Endothelial cell of umbilical vein (primary cell): ENCODE measurements around the gene DIS3L2. TPM values are rescaled to one million over a fixed set of nuclear protein-coding genes. Genes with fewer than 3 reads are reported as not detected.

Experiments used
- BruUV-seq: library from RNA; stranded (reverse); fragments of 400-500 nt; replicated peaks from 2 replicates; lab custom pipeline; 2021; lab: Mats Ljungman, UMichigan
- CTCF ChIA-PET: fragments of 300-600, 350-600 bp; sonication (Branson Sonifier 250); formaldehyde crosslinking; loops from one replicate; lab custom pipeline; 2021; ENCODE audit warnings: antibody characterized with exemption, inconsistent platforms; lab: Charles Lee
- POLR2A ChIA-PET: fragments of 300-600, 350-600 bp; sonication (Branson Sonifier 250); formaldehyde crosslinking; loops from one replicate; lab custom pipeline; 2021; ENCODE audit warnings: antibody characterized with exemption, inconsistent platforms; lab: Charles Lee
- DNase-seq: peaks from one replicate; pipeline ENCODE4 v3.0.0-alpha.2; 2011; ENCODE audit warnings: low read depth, low spot score
- FAIRE-seq: peaks from 2 replicates; lab custom pipeline; 2011; peaks lifted over from hg19 to GRCh38; lab: Jason Lieb, UNC
- H2AFZ ChIP-seq: 2 replicates; pipeline ENCODE4 v1.6.0; 2012; ENCODE audit warnings: low read depth, low read length, control low read depth, inconsistent platforms
- H3K27ac ChIP-seq: 2 replicates; pipeline ENCODE4 v1.5.1; 2011; ENCODE audit warnings: low read depth, mild to moderate bottlenecking, control low read depth, low read length, moderate library complexity; ENCODE audit not compliant: insufficient read depth
- H3K27me3 ChIP-seq, 2 experiments: 2 replicates each; pipeline versions ENCODE4 v1.6.0 to v1.6.1; 2011; ENCODE audit warnings: low read length in 2 of 2, mixed read lengths in 1 of 2; ENCODE audit not compliant: control insufficient read depth in 2 of 2, insufficient read depth in 2 of 2
- H3K36me3 ChIP-seq, 2 experiments: 2 replicates in 1 of 2; 3 replicates in 1 of 2; pipeline ENCODE4 v1.5.1; 2011; ENCODE audit warnings: low read length in 2 of 2, mild to moderate bottlenecking in 1 of 2, moderate library complexity in 1 of 2; ENCODE audit not compliant: control insufficient read depth in 2 of 2, insufficient read depth in 2 of 2; ENCODE audit errors: extremely low read depth in 1 of 2
- H3K4me1 ChIP-seq: 3 replicates; pipeline ENCODE4 v1.5.1; 2011; ENCODE audit warnings: mild to moderate bottlenecking, low read length; ENCODE audit not compliant: control insufficient read depth, insufficient read depth; ENCODE audit errors: extremely low read depth
- H3K4me2 ChIP-seq: 2 replicates; pipeline ENCODE4 v1.6.1; 2011; ENCODE audit warnings: low read length, control low read depth, mixed read lengths; ENCODE audit not compliant: insufficient read depth
- H3K4me3 ChIP-seq, 3 experiments: fragments of 200-600 bp in 1 of 3; sonication (generic), shearing (Covaris generic) in 1 of 3; replicated peaks in 1 of 3; 2 replicates each; pipeline ENCODE4 v1.5.1; 2011 to 2016; ENCODE audit warnings: control low read depth in 3 of 3, low read length in 3 of 3, mild to moderate bottlenecking in 2 of 3, inconsistent platforms in 1 of 3, low read depth in 1 of 3, moderate library complexity in 1 of 3; ENCODE audit not compliant: insufficient read depth in 1 of 3
- H3K79me2 ChIP-seq: 2 replicates; pipeline ENCODE4 v1.6.0; 2012; ENCODE audit warnings: low read length, inconsistent platforms; ENCODE audit not compliant: control insufficient read depth, insufficient read depth
- H3K9ac ChIP-seq: replicated peaks from 2 replicates; pipeline ENCODE3; 2011; ENCODE audit warnings: low read length, control low read depth; ENCODE audit not compliant: insufficient read depth; ENCODE audit errors: extremely low read depth
- H3K9me1 ChIP-seq: replicated peaks from 3 replicates; pipeline ENCODE4 v1.6.0; 2011; ENCODE audit warnings: mild to moderate bottlenecking, low read length; ENCODE audit not compliant: control insufficient read depth, insufficient read depth; ENCODE audit errors: extremely low read depth
- H3K9me3 ChIP-seq: replicated peaks from 2 replicates; pipeline ENCODE4 v1.5.1; 2012; ENCODE audit warnings: low read length, inconsistent platforms; ENCODE audit not compliant: control insufficient read depth, insufficient read depth
- H4K20me1 ChIP-seq: replicated peaks from 2 replicates; pipeline ENCODE3; 2011; ENCODE audit warnings: mild to moderate bottlenecking, low read length; ENCODE audit not compliant: control insufficient read depth, insufficient read depth; ENCODE audit errors: extremely low read depth
- CTCF ChIP-seq, 2 donors: IDR thresholded peaks; 1 replicate in 1 of 2; 2 replicates in 1 of 2; pipeline ENCODE4 v1.5.1; 2011; ENCODE audit warnings: low read length in 2 of 2, mild to moderate bottlenecking in 2 of 2, moderate library complexity in 2 of 2, control low read depth in 1 of 2, inconsistent platforms in 1 of 2, low read depth in 1 of 2; ENCODE audit not compliant: insufficient read depth in 1 of 2; ENCODE audit errors: extremely low read depth in 1 of 2
- EZH2 ChIP-seq: IDR thresholded peaks from 2 replicates; pipeline ENCODE4 v1.6.1; 2012; ENCODE audit warnings: borderline replicate concordance, low read depth, mild to moderate bottlenecking, moderate library complexity, low read length, inconsistent platforms; ENCODE audit not compliant: severe bottlenecking
- FOS ChIP-seq: IDR thresholded peaks from 2 replicates; pipeline ENCODE4 v1.6.1; 2011; ENCODE audit warnings: mild to moderate bottlenecking, low read length, moderate library complexity, borderline replicate concordance; ENCODE audit not compliant: insufficient read depth
- GATA2 ChIP-seq: IDR thresholded peaks from 2 replicates; pipeline ENCODE4 v1.7.0; 2011; ENCODE audit warnings: low read depth, mild to moderate bottlenecking, moderate library complexity, mixed read lengths, low read length; ENCODE audit not compliant: insufficient read length, insufficient read depth
- JUN ChIP-seq: IDR thresholded peaks from 2 replicates; pipeline ENCODE4 v1.6.1; 2011; ENCODE audit warnings: borderline replicate concordance, low read depth; ENCODE audit not compliant: insufficient read length, insufficient read depth
- MAX ChIP-seq: IDR thresholded peaks from 2 replicates; pipeline ENCODE4 v1.6.1; 2011; ENCODE audit not compliant: insufficient read depth, insufficient read length
- MYC ChIP-seq: IDR thresholded peaks from one replicate; pipeline ENCODE4 v1.6.1; 2011; ENCODE audit warnings: mild to moderate bottlenecking, low read depth, low read length
- POLR2A ChIP-seq: IDR thresholded peaks from 2 replicates; pipeline ENCODE4 v1.6.1; 2012; ENCODE audit warnings: low read depth, mild to moderate bottlenecking, control low read depth, low read length
- POLR2AphosphoS5 ChIP-seq: IDR thresholded peaks from 2 replicates; pipeline ENCODE4 v1.6.1; 2012; ENCODE audit warnings: low read depth, mild to moderate bottlenecking, control low read depth, low read length, moderate library complexity; ENCODE audit not compliant: insufficient read depth
- dilution Hi-C: fragments of 300-500 bp; cut with MboI; formaldehyde crosslinking; loops from one replicate; pipeline ENCODE4 v1.15.0; 2019; ENCODE audit warnings: low sequenced_read_pairs; ENCODE audit not compliant: extremely low pct_ligation_motif_present
- intact Hi-C: fragments of 100-400 bp; cut with micrococcal nuclease; formaldehyde crosslinking; loops from one replicate; pipeline ENCODE4 v1.10.0; 2022
- polyA plus RNA-seq, 4 experiments: library from polyadenylated mRNA; depleted of rRNA in 3 of 4; stranded (reverse) in 3 of 4; unstranded in 1 of 4; fragments of >200 nt; gene quantifications; 2 replicates each; pipeline versions ENCODE4 v1.2.1 to v1.2.3, GENCODE V29; 2011 to 2012; ENCODE audit warnings: missing spikeins in 1 of 4
- total RNA-seq: library from RNA; stranded (reverse); gene quantifications from 2 replicates; pipeline ENCODE4 v1.2.3, GENCODE V29; 2021

Gene DIS3L2
- total and polyA plus RNA-seq, 2 donors (not counting 3 experiments of a cell fraction or from before 2014, with no cell fraction given) = 14.6 to 31.2 TPM

GRCh38 chr2:231923951-231924888 is 37.3 kb upstream of the DIS3L2 start:
- Histone ChIP-seq H3K9me3 (no peaks in the 10 kb centered on the region), H3K79me2 (no peaks in the 10 kb centered on the region), H3K27ac (no peak overlapping the region), H3K27me3 (peaks cover 42 to 51% of the 10 kb centered on the region in 2 experiments), H3K36me3 (no peaks in the 10 kb centered on the region), H3K9me1 (no peaks in the 10 kb centered on the region), H3K4me2 (no peak overlapping the region), H4K20me1 (no peaks in the 10 kb centered on the region), H3K4me3 (no peak overlapping the region), H3K9ac (no peak overlapping the region), H3K4me1 (peaks cover 15% of the 10 kb centered on the region), H2AFZ (no peak overlapping the region)
- TF ChIP-seq JUN = no peak
- no peak for TF ChIP-seq MAX
- TF ChIP-seq POLR2AphosphoS5 = no peak
- no peak for TF ChIP-seq POLR2A
- no peak for TF ChIP-seq GATA2
- TF ChIP-seq MYC = no peak
- TF ChIP-seq EZH2 = no peak
- no peak for TF ChIP-seq CTCF (IDR thresholded peaks at IDR 0.05; ENCODE audit: extremely low read depth in 1 of 2, insufficient read depth in 1 of 2, low read depth in 1 of 2, low read length in 2 of 2)
- no peak for TF ChIP-seq FOS
- POLR2A ChIA-PET = no interaction called here
- CTCF ChIA-PET = interaction anchor here (0.6 to 5.1 kb wide), 24 partner anchors 11 to 517 kb away, joined by 3 to 149 read pairs (median 7); no protein-coding TSS in a partner anchor
- dilution Hi-C loops (no loop called here), intact Hi-C loops (loop anchor here (2.0 kb wide), 1 partner anchor 213 kb away; no protein-coding TSS in a partner anchor)
- BruUV-seq = no TSS peak
- DNase-seq = no peak
- FAIRE-seq = no peak
